Skin of body (tissue), 2 donors: ENCODE measurements around the gene SBDS. TPM values are rescaled to one million over a fixed set of nuclear protein-coding genes. Genes with fewer than 3 reads are reported as not detected.
"Not testable (repeated sequence)": the region's sequence is repeated elsewhere in the genome, so short reads cannot be mapped to it uniquely, and the experiment has no call there.

Experiments used
- DNase-seq: peaks from one replicate; lab custom pipeline; 2025; lab: John Stamatoyannopoulos, UW
- total RNA-seq: library from RNA; depleted of rRNA; stranded (reverse); fragments of >200 nt; gene quantifications from one replicate; pipeline ENCODE4 v1.2.3, GENCODE V29; 2014

SBDS gene
- 55.7 TPM for total RNA-seq

DNA sequence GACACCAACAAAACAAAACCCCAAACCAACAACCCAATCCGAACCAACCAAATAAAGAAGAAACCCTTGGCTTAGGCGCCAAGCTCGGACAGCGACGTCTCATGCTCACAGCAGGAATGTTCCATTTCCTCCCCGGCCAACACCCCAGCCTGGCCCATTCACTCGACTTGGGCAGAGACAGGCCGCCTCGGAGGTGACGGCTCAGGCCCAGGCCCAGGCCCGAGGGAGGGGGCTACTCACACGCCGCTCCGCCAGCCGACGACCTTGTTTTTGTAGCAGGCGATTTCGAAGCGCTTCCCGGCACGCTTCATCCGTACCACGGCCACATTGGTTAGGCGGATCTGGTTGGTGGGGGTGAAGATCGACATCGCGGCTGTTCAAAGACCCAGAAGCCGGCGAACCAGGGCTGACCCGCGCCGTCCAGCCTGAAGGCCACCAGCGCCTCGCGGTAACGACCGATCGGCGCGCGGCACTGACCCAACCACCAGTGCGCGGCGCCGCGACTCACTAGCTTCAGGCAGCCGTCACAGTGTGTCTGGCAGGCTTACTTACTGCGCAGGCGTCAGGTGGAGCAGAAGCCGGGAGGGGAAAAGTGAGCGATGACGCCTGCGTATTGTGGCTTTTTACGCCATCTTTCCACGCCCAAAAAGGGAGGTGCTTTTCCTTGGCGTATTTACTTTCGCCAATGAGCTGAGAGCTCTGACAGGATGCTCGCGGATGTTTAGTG lies at the start of gene SBDS:
SBDS (minus strand) TSS at position 537 of the 727 bp plus-strand sequence; CDS start at position 368, 169 bp downstream.
- peak; percentile 98 for DNase-seq

DNA sequence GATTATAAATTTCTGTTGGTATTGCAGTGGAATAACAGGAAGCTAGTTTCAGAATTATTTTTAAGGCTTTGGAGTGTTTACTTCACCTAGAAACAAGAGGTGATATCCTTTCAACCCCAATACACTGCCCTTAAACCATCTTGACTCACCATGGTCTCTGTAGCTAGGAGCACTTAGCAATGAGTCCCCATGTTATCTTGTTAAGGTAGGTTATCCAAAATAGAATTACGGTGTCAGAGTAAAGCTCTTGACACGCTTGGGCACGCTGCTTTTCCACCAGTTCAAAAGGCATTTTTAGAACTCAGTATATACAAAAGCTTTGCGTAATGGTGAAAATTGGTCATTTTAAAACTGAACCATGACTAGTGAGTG lies 48.2 kb upstream of the SBDS start:
- not testable (repeated sequence) for DNase-seq

DNA sequence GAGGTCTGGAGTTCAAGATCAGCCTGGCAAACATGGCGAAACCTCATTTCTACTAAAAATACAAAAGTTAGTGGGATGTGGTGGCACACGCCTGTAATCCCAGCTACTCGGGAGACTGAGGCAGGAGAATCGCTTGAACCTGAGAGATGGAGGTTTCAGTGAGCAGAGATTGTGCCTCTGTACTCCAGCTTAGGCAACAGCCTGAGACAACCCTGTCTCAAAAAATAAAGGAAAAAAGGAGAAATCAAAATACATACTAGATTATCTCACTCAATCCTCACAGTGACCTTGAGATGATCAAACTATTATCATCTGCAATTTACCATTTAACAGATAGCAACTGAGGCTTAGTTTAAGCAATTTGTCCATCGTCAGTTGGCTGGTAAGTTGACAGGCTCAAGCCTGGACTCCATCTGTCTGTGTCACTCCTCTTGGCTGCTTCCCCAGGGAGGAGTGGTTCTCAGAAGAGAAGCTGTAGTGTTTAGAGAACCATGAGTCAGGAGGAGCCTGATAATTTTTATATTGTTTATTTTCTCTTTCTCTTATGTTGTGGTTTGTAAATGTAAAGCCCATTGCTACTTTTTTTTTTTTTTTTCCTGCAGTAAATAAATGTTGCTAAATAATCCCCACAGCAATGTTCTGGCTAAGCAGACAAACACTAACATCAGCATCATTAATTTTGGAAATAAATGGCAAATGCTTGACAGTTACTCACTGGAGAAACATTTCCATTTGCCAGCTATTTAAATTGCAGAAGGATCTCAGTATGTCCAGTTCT lies 47.6 kb upstream of the SBDS start:
- DNase-seq, result peak; percentile 13

DNA sequence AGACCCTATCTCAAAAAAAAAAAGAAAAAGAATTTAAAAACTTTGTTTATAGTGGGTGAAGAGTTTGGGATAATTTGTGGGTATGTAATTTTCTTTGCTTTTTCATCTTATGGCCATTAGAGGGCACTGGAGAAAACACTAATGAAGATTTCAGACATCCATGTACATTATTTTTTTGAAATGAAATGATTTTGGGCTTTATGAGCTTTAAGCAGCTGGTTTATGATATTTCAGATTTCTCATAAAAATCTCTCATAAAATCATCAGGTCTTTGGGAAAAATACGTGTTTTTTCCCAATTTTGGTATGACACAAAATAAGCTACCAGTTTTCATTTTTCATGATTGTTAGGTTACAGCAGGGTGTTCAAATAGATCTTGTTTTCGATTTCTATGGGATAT lies 45.4 kb upstream of the SBDS start:
- DNase-seq, result not testable (repeated sequence)

DNA sequence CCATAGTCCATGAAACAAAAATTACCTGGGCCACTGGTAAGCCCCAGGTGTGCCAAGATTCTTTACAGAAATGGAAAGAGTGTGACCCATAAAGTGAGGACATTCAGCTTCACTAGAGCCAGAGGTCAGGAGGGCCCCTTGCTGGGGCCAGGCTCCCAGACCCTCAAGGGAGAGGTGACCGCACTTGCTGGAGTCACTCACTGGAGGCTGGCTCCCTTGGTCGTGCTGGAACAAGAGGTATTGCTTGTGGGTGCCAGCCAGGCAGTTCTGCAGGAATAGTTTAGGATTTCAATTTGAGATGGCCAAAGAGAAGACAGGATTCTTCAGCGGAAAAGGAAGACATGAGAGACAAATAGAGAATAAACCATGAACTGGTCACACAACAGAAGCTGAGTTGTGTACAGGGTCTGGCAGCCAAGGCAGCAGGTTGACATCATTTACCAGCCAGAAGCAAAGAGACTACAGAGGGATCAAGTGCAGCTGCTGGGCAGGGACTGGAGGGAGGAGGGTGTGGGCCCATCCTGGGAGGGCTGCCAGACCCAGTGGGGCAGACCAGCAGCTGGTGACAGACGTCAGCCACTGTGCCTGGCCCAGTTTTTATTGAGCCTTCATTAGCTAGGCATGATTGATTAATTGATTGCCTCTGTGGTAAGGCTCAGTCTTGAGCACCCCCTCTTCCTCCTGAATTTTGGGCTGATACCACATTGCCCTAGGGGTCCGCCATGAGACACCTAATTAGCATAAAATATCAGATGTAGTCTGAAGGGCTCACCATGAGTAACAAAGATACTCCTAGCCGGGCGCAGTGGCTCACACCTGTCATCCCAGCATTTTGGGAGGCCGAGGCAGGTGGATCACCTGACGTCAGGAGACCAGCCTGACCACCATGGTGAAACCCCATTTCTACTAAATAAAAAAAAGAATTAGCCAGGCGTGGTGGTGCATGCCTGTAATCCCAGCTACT lies 41.3 kb upstream of the SBDS start:
- DNase-seq, result not testable (repeated sequence)

DNA sequence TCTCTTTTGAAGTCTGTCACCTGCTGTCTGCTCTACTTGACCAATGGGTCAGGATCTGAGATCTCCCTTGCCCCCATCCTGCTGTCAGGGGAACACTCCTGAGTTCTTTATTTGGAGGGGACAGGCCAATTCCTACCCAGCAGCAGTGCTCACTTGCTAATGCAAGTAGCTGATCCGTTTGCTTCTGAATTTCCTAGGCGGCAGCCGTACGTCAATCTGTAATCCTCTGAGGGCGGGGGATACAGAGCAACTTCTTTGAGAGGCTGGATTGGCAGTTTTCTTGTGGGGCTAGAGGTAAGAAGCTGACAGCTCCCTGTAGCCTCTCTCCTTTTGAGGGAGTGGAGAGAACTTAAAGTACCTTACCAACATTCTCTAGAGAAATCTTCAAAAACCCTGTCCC lies 37.9 kb upstream of the SBDS start:
- DNase-seq, result no peak

DNA sequence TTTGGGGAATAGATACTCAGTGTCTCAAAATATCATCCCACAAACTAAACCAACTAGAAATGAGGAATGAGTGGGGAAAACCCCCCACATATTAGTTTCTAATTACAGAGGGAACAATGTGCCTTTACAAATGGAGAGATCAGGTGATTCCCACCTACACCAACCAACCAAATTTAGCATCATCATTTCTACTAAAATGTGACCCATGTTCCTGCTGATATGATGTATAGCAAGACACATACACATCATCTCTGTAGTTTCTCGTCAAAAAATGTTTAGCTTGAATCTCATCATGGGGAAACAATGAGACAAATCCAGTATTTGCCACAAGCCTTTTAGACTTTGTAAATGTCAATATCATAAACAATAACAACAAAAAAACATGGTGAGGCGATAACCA lies 36.3 kb upstream of the SBDS start:
- not testable (repeated sequence) for DNase-seq

DNA sequence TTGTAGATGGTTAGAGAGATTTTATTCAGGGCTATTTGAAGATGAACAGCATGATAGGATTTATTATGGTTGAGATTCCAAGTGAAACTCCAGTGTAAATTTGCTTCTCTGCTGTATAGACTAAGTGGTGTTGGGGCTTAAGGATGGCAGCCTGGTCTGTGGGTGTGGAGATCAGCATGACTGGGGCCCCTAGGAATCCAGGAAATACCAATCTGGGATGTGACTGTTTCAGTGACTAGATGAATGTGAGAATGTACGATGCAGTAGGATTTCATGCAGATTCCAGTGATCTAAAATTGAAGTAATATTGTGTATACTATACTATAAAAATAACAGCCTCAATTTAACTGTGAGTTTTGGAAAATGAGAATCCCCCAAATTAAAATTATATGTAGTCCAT lies 30.1 kb upstream of the SBDS start:
- not testable (repeated sequence) for DNase-seq

DNA sequence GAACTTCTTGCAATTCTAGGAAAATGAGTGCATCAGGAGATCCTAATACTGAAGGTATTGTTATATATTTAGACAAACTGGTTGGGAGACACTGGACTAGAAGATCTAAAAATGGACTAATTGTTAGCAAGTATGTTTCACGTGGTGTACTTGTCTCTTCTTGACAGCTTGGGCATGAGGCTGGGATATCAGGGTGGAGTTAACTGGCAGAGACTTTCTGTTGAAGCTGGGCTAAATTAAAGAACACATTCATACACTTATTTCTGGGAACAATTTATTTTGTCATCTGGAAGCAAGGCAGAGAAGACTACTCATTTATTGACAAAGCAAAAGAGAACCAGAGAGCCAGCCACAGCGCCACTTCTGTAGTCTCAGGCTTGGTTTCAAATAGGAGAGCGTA lies 27.1 kb upstream of the SBDS start:
- DNase-seq, result peak; percentile 53

DNA sequence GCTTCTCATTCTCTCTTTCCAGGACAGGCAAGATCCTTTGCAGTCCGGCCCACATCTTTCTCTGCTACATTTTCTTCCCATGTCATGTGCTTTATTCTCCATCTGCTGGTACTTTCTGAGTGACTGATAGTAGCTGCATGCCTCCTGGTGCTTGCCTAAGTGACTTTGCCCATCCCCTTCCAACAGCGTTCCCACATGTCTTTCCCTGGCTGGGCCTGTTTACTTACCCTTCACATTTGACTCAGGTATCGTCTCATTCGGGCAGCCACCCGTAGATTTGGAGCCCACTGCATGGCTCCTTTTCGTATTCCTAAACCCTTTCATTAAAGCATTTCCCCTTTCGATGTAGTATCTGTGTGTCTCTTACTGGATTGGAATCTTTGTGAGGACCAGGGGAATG lies 25.9 kb upstream of the SBDS start:
- DNase-seq, result no peak

DNA sequence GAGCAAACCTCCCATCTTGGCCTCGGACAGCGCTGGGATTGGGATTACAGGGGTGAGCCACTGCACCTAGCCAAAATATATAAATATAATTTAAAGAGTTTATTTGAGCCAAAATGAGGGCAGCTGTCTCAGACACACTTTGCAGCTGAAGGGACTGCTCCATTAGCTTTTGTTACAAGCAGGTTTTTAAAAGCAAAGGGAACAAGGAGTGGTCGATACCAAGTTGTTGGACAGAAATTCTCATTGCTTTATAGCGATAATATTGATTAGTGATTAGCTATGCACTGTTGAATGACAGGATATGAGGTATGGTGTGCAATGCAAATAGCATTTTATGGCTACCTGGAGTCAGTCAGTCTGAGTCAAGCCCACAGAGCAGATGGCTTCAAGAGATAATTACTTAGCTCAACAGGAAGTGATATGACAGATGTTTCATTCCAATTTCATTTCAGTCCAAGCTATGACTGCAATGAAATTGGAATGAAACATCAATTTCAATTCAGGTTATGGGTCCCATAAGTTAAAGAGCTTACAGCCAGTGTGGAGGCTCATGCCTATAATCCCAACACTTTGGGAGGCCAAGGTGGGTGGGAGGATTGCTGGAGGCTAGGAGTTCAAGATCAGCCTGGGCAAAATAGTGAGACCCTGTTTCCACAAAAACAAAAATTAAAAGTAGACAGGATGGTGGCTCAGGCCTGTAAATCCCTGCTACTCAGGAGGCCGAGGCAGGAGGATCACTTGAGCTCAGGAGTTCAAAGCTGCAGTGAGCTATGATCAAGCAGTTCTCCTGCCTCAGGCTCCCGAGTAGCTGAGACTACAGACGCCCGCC lies 24.4 kb upstream of the SBDS start:
- no peak for DNase-seq

DNA sequence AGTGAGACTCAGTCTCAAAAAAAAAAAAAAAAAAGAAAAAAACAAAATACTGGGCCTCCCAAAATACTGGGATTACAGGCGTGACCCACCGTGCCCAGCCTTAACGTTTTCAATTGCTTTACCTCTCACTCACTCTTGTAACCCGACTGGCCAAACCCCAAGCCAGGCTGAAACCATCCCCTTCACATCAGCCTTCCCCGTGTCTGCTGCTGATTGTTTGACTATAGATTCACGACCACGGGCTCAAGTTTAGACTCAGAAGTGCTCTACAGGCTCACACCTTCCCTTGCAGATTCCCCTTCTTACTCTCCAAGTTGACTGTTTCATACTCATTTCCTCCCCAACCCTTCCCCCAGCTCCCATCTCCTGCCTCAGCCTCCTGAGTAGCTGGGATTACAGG lies 23.6 kb upstream of the SBDS start:
- no peak for DNase-seq

DNA sequence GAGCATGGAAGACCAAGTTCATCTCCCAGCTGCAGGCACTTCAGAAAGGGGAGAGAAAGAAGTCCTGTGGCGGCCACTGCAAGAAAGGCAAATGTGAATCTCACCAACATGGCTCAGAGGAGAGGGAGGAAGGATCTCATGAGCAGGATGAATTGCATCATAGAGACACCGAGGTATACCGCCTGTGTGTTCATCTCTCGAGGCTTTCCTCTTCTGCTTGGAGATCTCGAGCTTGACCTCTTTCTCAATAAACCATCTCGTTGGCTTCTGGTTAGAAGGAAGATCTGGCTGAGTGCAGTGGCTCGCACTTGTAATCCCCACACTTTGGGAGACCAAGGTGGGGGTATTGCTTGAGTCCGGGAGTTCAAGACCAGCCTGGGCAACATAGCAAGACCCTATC lies 22.6 kb upstream of the SBDS start:
- not testable (repeated sequence) for DNase-seq

DNA sequence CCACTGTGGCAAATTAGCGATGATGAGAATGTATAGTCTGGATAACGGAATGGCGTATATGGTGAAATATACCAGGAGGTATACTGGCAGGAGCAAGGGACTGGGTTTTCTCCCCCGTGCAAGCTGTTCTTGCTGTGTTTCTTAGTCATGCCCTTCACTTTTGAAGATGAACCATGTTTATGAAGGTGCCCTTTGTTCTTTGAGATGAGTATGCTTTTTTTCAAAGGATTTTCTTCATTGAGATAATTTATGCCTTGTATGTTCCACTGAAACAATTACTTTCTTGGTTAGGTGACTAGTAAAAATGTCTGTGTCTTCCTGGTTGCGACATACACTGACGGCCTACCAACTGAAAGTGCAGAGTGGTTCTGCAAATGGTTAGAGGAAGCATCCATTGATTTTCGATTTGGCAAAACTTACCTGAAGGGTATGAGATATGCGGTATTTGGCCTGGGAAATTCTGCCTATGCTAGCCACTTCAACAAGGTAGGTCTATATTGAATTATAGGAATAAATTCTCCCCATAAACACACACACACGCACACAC lies 18.8 kb upstream of the SBDS start:
- DNase-seq, result not testable (repeated sequence)

DNA sequence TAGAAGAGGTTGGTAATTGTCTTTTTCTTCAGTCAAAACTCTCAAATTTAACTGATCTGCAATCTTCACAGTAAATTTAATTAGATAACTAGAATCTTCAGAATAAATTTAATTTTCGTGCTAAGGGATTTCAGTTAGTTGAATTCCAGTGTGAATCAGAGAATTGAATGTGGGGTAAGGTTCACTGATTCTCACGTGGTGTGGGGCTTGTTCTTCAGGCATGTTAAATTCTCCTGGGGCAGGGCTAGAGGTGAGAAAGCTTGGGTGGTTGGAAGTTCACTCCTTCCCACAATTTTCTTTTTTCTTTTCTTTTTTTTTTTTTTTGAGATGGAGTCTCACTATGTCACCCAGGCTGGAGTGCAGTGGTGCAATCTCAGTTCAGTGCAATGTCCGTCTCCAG lies 14.3 kb upstream of the SBDS start:
- DNase-seq, result not testable (repeated sequence)

DNA sequence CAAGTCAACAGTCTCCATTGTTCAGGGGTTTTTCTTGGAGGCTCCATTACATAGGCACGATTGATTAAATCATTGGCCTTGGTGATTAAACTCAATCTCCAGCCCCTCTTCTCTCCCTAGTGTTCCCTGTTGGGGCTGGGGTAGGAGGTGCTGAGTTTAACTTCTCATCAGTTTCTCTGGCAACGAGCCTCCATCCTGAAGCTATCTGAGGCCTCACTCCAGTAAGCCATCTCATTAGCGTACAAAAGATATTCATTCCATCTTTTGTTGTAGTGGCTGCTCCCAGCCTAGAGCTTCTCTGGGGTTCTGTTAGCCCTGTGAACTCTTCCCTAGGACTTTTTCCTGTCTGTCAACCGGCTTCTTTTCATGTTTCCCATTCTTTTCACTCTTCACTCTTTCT lies 12.9 kb upstream of the SBDS start:
- DNase-seq, result no peak

DNA sequence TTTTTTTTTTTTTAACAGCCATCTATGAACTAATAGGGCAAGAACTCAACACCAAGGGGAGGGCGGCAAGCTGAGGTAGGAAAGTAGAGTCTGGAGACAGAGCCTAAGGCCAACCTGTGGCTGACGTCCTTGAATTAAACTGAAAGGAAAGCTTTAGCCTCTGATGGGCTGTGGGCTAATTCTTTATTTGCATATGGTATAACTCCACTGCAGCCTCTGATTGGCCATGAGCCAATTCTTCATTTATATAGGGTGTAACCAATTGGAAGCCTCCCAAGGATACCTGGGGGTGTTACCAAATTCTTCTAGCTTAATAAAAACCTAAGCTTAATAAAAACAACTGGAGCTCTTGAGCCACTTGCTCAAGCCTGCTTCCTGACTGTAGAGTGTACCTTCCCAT lies 11.6 kb upstream of the SBDS start:
- no peak for DNase-seq

DNA sequence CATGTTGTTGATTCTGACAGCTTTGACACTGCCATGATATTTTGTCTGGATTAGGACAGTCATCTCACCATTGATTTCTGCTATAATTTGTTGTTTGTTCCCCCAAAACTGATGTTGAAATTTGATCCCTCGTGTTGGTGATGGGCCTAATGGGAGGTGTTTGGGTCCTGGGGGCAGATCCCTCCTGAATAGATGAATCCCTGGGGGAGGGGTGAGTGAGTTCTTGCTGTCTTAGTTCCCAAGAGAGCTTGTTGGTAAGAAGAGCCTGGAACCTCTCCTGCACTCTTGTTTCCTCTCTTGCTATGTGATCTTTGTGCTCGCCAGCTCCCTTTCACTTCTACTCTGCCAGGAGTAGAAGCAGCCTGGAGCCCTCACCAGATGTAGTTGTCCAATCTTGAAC lies 8.8 kb upstream of the SBDS start:
- not testable (repeated sequence) for DNase-seq

DNA sequence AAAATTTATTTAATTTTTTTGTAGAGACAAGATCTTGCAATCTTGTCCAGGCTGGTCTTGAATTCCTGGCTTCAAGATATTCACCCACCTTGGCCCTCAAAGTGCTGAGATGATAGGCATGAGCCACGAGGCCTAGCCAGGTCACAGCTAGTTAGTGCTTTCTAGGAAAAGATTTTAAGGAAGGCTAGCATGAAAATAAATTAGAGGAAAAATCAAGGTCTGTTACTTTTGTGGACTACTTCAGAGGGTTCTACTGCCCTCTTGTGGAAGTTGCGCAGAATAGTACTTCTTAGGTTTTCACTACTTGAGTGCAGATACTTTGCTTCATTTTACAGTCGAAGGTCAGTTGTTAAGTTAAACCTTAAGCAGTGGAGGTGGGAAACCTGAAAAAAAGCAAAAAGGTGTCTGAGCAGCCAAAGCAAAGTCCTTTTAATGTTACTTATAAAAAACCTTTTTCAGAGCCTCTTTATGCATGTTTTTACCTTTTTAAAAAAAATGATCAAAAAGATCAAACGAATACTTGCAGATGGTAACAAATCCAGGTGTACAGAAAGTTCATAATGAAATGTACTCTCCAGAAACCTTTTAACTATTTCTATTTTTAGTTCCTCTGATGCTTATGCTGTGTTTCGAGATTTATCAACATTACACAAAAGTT lies 5.3 kb upstream of the SBDS start:
- DNase-seq, result not testable (repeated sequence)
